Measurements from ENCODE around the gene TMEM143.

Gene TMEM143

DNA sequence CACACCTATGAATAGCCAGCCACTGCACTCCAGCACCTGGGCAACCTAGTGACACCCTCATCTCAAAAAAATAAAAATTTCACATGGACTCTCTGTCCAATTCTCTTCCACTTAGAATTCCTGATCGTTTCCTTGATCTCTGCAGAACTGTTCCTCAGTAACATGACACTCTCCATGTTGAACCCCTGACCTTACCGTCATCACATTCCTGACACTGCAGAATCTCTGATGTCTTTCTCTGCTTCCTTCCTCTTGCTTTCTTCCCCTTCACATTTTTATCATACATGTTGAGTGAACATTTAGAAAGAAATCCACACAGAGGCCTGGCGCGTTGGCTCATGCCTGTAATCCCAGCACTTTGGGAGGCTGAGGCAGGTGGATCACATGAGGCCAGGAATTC, 78.8 kb downstream of the TMEM143 start:
- H3K4me2 ChIP-seq (ENCODE audit: low read depth, low read length, poor library complexity, severe bottlenecking): no peak overlapping the region

DNA sequence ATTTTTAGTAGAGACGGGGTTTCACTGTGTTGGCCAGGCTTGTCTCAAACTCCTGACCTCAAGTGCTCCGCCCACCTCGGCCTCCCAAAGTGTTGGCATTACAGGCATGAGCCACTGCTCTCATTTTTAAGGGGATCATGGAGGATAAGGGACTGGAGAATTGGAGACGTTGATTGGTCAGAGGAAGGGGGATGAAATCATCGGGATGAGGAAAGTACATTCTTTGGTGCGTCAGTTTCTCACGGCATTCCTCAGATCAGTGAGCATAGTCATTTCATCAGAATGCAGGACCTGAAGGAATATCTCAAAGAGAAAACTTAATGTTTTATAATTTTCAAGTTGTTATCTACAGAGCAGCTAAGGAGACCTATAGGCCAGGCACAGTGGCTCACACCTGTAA, 79.8 kb downstream of the TMEM143 start:
- Histone ChIP-seq H4K20me1 (ENCODE audit: insufficient read depth, low read length, poor library complexity, severe bottlenecking) (no peaks in the 10 kb centered on the region), H3K36me3 (ENCODE audit: insufficient read depth, low read length) (no peaks in the 10 kb centered on the region), H3K4me3 (ENCODE audit: low read length, poor library complexity, severe bottlenecking) (no peak overlapping the region), H3F3A (ENCODE audit: low read depth) (no peaks in the 10 kb centered on the region), H3K9me2 (replicated peaks; ENCODE audit: low read depth, low read length) (no peaks in the 10 kb centered on the region), H2AFZ (ENCODE audit: low read length) (no peak overlapping the region), H3K79me2 (ENCODE audit: insufficient read depth, low read length) (no peaks in the 10 kb centered on the region), H3K4me2 (ENCODE audit: low read depth, low read length, poor library complexity, severe bottlenecking) (no peak overlapping the region), H3K27me3 (ENCODE audit: insufficient read depth, low read length, poor library complexity, severe bottlenecking) (no peaks in the 10 kb centered on the region), H3K9me3 (ENCODE audit: insufficient read depth, low read depth, low read length) (peaks cover 2% of the 10 kb centered on the region; the same call in 1 of the 2 replicates), H3K9ac (ENCODE audit: low read depth, low read length, poor library complexity, severe bottlenecking) (no peak overlapping the region), H3K4me1 (ENCODE audit: insufficient read depth, low read length, poor library complexity, severe bottlenecking) (no peaks in the 10 kb centered on the region)
- no peak for TF ChIP-seq EZH2phosphoT487 (IDR thresholded peaks at IDR 0.05; ENCODE audit: borderline replicate concordance)
- TF ChIP-seq, protein P1, sequence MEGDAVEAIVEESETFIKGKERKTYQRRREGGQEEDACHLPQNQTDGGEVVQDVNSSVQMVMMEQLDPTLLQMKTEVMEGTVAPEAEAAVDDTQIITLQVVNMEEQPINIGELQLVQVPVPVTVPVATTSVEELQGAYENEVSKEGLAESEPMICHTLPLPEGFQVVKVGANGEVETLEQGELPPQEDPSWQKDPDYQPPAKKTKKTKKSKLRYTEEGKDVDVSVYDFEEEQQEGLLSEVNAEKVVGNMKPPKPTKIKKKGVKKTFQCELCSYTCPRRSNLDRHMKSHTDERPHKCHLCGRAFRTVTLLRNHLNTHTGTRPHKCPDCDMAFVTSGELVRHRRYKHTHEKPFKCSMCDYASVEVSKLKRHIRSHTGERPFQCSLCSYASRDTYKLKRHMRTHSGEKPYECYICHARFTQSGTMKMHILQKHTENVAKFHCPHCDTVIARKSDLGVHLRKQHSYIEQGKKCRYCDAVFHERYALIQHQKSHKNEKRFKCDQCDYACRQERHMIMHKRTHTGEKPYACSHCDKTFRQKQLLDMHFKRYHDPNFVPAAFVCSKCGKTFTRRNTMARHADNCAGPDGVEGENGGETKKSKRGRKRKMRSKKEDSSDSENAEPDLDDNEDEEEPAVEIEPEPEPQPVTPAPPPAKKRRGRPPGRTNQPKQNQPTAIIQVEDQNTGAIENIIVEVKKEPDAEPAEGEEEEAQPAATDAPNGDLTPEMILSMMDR (conservative IDR thresholded peaks at IDR 0.05; ENCODE audit: low read length): no peak

More for the DNA sequence above, 78.8 kb downstream of the TMEM143 start:
- Histone ChIP-seq H3F3A (ENCODE audit: low read depth) (no peaks in the 10 kb centered on the region), H2AFZ (ENCODE audit: low read length) (no peak overlapping the region), H4K20me1 (ENCODE audit: insufficient read depth, low read length, poor library complexity, severe bottlenecking) (no peaks in the 10 kb centered on the region), H3K9me2 (replicated peaks; ENCODE audit: low read depth, low read length) (no peaks in the 10 kb centered on the region), H3K4me3 (ENCODE audit: low read length, poor library complexity, severe bottlenecking) (no peak overlapping the region), H3K4me1 (ENCODE audit: insufficient read depth, low read length, poor library complexity, severe bottlenecking) (no peaks in the 10 kb centered on the region), H3K27me3 (ENCODE audit: insufficient read depth, low read length, poor library complexity, severe bottlenecking) (no peaks in the 10 kb centered on the region), H3K79me2 (ENCODE audit: insufficient read depth, low read length) (no peaks in the 10 kb centered on the region), H3K36me3 (ENCODE audit: insufficient read depth, low read length) (no peaks in the 10 kb centered on the region), H3K9ac (ENCODE audit: low read depth, low read length, poor library complexity, severe bottlenecking) (no peak overlapping the region), H3K9me3 (ENCODE audit: insufficient read depth, low read depth, low read length) (peaks cover 2% of the 10 kb centered on the region; the same call in 1 of the 2 replicates)
- TF ChIP-seq, protein P1 (conservative IDR thresholded peaks at IDR 0.05; ENCODE audit: low read length): no peak
- no peak for TF ChIP-seq EZH2phosphoT487 (IDR thresholded peaks at IDR 0.05; ENCODE audit: borderline replicate concordance)

All from Loucy (cell line).